K562 (cell line): ENCODE data around the gene KRT85. TPM values are rescaled to one million over a fixed set of nuclear protein-coding genes. Genes with fewer than 3 reads are reported as not detected.

Source experiments
- ATAC-seq: fragments of 200-7000 bp; cut with Tn5 transposase; 3 replicates; pipeline ENCODE4 v1.9.1; 2020; ENCODE audit warnings: moderate library complexity
- BruUV-seq: library from RNA; stranded (reverse); fragments of 400-500 nt; replicated peaks from 2 replicates; lab custom pipeline; 2021; lab: Mats Ljungman, UMichigan
- CTCF ChIA-PET: fragments of 300-600 bp; formaldehyde crosslinking; extraction: SDS; loops from one replicate; lab custom pipeline; 2021; ENCODE audit warnings: low intra/inter-chr PET ratio; lab: Yijun Ruan, JAX
- POLR2A ChIA-PET: fragments of 300-600, 350-650 bp; sonication (Branson Sonifier 250); formaldehyde crosslinking; extraction: SDS; loops from one replicate; lab custom pipeline; 2021; ENCODE audit warnings: antibody characterized with exemption, inconsistent platforms; lab: Yijun Ruan, JAX
- DNase-seq, 4 experiments: peaks; one replicate each; pipeline versions ENCODE4 v3.0.0 to v3.0.0-alpha.2; 2011 to 2018; ENCODE audit warnings: low spot score in 3 of 4, mixed read lengths in 3 of 4; ENCODE audit errors: extremely low read depth in 1 of 4
- FAIRE-seq: peaks from 2 replicates; lab custom pipeline; 2011; peaks lifted over from hg19 to GRCh38; lab: Jason Lieb, UNC
- H2AFZ ChIP-seq: 2 replicates; pipeline ENCODE4 v1.6.0; 2011; ENCODE audit warnings: low read depth, low read length, control low read depth, inconsistent platforms
- H3K27ac ChIP-seq: fragments of 200-600 bp; 3 replicates; pipeline ENCODE4 v1.8.0; 2011; ENCODE audit warnings: low read depth, mild to moderate bottlenecking, control low read depth, inconsistent platforms, low read length, moderate library complexity, mixed read lengths; ENCODE audit errors: extremely low read depth
- H3K27me3 ChIP-seq, 2 experiments: fragments of 300-600 bp in 1 of 2; 2 replicates in 1 of 2; 3 replicates in 1 of 2; pipeline versions ENCODE4 v1.6.0 to v1.8.0; 2011; ENCODE audit warnings: inconsistent platforms in 2 of 2, low read length in 2 of 2, mild to moderate bottlenecking in 1 of 2, mixed read lengths in 1 of 2, moderate library complexity in 1 of 2; ENCODE audit not compliant: control insufficient read depth in 2 of 2, insufficient read depth in 2 of 2
- H3K36me3 ChIP-seq: fragments of 300-600 bp; 3 replicates; pipeline ENCODE4 v1.8.0; 2011; ENCODE audit warnings: mild to moderate bottlenecking, low read length, inconsistent platforms; ENCODE audit not compliant: control insufficient read depth, insufficient read depth
- H3K4me1 ChIP-seq, 2 experiments: fragments of 200-600 bp in 1 of 2; replicated peaks in 1 of 2; 2 replicates in 1 of 2; 3 replicates in 1 of 2; pipeline versions ENCODE4 v1.5.1 to v1.8.0; 2011; ENCODE audit warnings: inconsistent platforms in 2 of 2, low read length in 2 of 2, mild to moderate bottlenecking in 1 of 2, mixed read lengths in 1 of 2, moderate library complexity in 1 of 2; ENCODE audit not compliant: control insufficient read depth in 2 of 2, insufficient read depth in 2 of 2
- H3K4me2 ChIP-seq: 2 replicates; pipeline ENCODE4 v1.6.1; 2011; ENCODE audit warnings: low read length, control low read depth, inconsistent platforms, mixed read lengths; ENCODE audit not compliant: insufficient read depth
- H3K4me3 ChIP-seq: fragments of 200-600 bp; sonication (generic), shearing (Covaris generic); 2 replicates; pipeline ENCODE4 v1.5.1; 2016; ENCODE audit warnings: control low read depth, inconsistent platforms
- H3K79me2 ChIP-seq: fragments of 200-600 bp; 3 replicates; pipeline ENCODE4 v1.8.0; 2011; ENCODE audit warnings: low read length, inconsistent platforms; ENCODE audit not compliant: control insufficient read depth, insufficient read depth
- H3K9ac ChIP-seq, 2 experiments: 2 replicates each; pipeline versions ENCODE4 v1.6.0 to v1.6.1; 2011; ENCODE audit warnings: low read depth in 2 of 2, low read length in 2 of 2, control low read depth in 1 of 2, inconsistent platforms in 1 of 2, mild to moderate bottlenecking in 1 of 2, mixed read lengths in 1 of 2; ENCODE audit not compliant: insufficient read depth in 1 of 2
- H3K9me1 ChIP-seq: one replicate; pipeline ENCODE4 v1.6.0; 2011; ENCODE audit warnings: inconsistent platforms, mild to moderate bottlenecking, low read length, moderate library complexity; ENCODE audit not compliant: control insufficient read depth, insufficient read depth
- H3K9me3 ChIP-seq: replicated peaks from 2 replicates; pipeline ENCODE4 v1.5.1; 2011; ENCODE audit warnings: low read depth, low read length, inconsistent platforms; ENCODE audit not compliant: control insufficient read depth, insufficient read depth
- H4K20me1 ChIP-seq: replicated peaks from 2 replicates; pipeline ENCODE4 v1.6.1; 2011; ENCODE audit warnings: low read length, inconsistent platforms, mixed read lengths; ENCODE audit not compliant: control insufficient read depth, insufficient read depth
- FOS ChIP-seq: IDR thresholded peaks from 3 replicates; pipeline ENCODE4 v1.6.1; 2011; ENCODE audit not compliant: insufficient read length; ENCODE audit errors: extremely low read depth
- HMG20B ChIP-seq: fragments of 250-450 bp; sonication (Bioruptor Pico); IDR thresholded peaks from 2 replicates; pipeline ENCODE4 v1.5.0; 2021; ENCODE audit warnings: mild to moderate bottlenecking
- NCOR1 ChIP-seq: fragments of 450-650 bp; IDR thresholded peaks from 2 replicates; pipeline ENCODE4 v1.6.1; 2016; ENCODE audit warnings: mild to moderate bottlenecking, moderate library complexity
- NR0B1 ChIP-seq: fragments of 450-650 bp; IDR thresholded peaks from one replicate; pipeline ENCODE4 v1.6.1; 2018; ENCODE audit warnings: mild to moderate bottlenecking, moderate library complexity; ENCODE audit not compliant: partially characterized antibody
- ZNF398 ChIP-seq: fragments of 250-450 bp; sonication (Bioruptor Pico); IDR thresholded peaks from 2 replicates; pipeline ENCODE4 v1.8.0; 2021; ENCODE audit warnings: moderate library complexity, mild to moderate bottlenecking, inconsistent platforms
- WGBS: fragments of 100-300 bp; shearing (Covaris generic); methylation state at CpG from one replicate; pipeline ENCODE4 v1.1.6; 2016; ENCODE audit warnings: low coverage, mixed read lengths; ENCODE audit not compliant: insufficient coverage; ENCODE audit errors: missing lambda C conversion rate; 5-methylcytosine and 5-hydroxymethylcytosine counted together
- in situ Hi-C: fragments of 300-500 bp; cut with MboI; formaldehyde crosslinking; loops from 4 replicates; pipeline ENCODE4 v1.15.0; 2018; ENCODE audit warnings: inconsistent platforms, mixed read lengths
- intact Hi-C: fragments of 100-400 bp; cut with micrococcal nuclease; formaldehyde crosslinking; loops from 2 replicates; pipeline ENCODE4 v1.14.2; 2022
- polyA plus RNA-seq, 8 experiments: library from polyadenylated mRNA; depleted of rRNA in 4 of 8; stranded (reverse) in 5 of 8; unstranded in 3 of 8; fragments of >200 nt; fragmentation: Nextera tagmentation in 2 of 8; fragmentation: Illumina TruSeq in 1 of 8; extraction: Ambion mirVana in 2 of 8; extraction: Trizol in 1 of 8; gene quantifications; 2 replicates each; pipeline versions ENCODE4 v1.2.1 to v1.2.3, GENCODE V29; 2011 to 2014; ENCODE audit warnings: inconsistent platforms in 1 of 8, missing spikeins in 1 of 8
- total RNA-seq, 7 experiments: library from RNA; depleted of rRNA in 6 of 7; stranded (reverse); fragments of >200 nt in 6 of 7; fragmentation: Illumina TruSeq in 2 of 7; extraction: Trizol in 2 of 7; gene quantifications; 2 replicates each; pipeline versions ENCODE4 v1.2.1 to v1.2.3, GENCODE V29; 2011 to 2021; ENCODE audit warnings: low replicate concordance in 1 of 7
- TF ChIP-seq, protein P1 (sequence below): fragments of 450-650 bp; IDR thresholded peaks from 2 replicates; pipeline ENCODE4 v1.6.1; 2017; ENCODE audit warnings: antibody characterized with exemption, mild to moderate bottlenecking

KRT85 gene
- total and polyA plus RNA-seq, 9 of the 15 experiments (the other 6 are each of a cell fraction or from before 2014, with no cell fraction given), result not detected

GRCh38 chr12:52321418-52321817, 45.9 kb downstream of the KRT85 start:
- H2AFZ ChIP-seq, result no peak overlapping the region
- ChIA-PET POLR2A (interaction anchor here (0.6 kb wide), 1 partner anchor 10 kb away, joined by 5 read pairs; no protein-coding TSS in a partner anchor), CTCF (no interaction called here)
- ATAC-seq (no peak), FAIRE-seq (no peak), DNase-seq (no peak)
- in situ Hi-C loops, result no loop called here
- H3K4me3 ChIP-seq, result no peak overlapping the region
- BruUV-seq, result no TSS peak
- no peak for TF ChIP-seq ZNF398
- no peak for TF ChIP-seq NCOR1
- TF ChIP-seq, protein P1, sequence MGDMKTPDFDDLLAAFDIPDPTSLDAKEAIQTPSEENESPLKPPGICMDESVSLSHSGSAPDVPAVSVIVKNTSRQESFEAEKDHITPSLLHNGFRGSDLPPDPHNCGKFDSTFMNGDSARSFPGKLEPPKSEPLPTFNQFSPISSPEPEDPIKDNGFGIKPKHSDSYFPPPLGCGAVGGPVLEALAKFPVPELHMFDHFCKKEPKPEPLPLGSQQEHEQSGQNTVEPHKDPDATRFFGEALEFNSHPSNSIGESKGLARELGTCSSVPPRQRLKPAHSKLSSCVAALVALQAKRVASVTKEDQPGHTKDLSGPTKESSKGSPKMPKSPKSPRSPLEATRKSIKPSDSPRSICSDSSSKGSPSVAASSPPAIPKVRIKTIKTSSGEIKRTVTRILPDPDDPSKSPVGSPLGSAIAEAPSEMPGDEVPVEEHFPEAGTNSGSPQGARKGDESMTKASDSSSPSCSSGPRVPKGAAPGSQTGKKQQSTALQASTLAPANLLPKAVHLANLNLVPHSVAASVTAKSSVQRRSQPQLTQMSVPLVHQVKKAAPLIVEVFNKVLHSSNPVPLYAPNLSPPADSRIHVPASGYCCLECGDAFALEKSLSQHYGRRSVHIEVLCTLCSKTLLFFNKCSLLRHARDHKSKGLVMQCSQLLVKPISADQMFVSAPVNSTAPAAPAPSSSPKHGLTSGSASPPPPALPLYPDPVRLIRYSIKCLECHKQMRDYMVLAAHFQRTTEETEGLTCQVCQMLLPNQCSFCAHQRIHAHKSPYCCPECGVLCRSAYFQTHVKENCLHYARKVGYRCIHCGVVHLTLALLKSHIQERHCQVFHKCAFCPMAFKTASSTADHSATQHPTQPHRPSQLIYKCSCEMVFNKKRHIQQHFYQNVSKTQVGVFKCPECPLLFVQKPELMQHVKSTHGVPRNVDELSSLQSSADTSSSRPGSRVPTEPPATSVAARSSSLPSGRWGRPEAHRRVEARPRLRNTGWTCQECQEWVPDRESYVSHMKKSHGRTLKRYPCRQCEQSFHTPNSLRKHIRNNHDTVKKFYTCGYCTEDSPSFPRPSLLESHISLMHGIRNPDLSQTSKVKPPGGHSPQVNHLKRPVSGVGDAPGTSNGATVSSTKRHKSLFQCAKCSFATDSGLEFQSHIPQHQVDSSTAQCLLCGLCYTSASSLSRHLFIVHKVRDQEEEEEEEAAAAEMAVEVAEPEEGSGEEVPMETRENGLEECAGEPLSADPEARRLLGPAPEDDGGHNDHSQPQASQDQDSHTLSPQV, result no peak
- TF ChIP-seq NR0B1, result no peak
- no peak for TF ChIP-seq HMG20B (CRISPR knock-in tag)
- no peak for TF ChIP-seq FOS
- H4K20me1 ChIP-seq, result peaks cover 4% of the 10 kb centered on the region; the same call in 1 of the 2 replicates
- H3K79me2 ChIP-seq, result no peaks in the 10 kb centered on the region
- no peaks in the 10 kb centered on the region for H3K9me3 ChIP-seq
- H3K9me1 ChIP-seq, result no peaks in the 10 kb centered on the region
- no peak overlapping the region for H3K4me2 ChIP-seq
- WGBS, result 0% methylated on average over 4 of the region's 4 CpGs
- intact Hi-C loops, result no loop called here
- H3K27me3 ChIP-seq, result peaks cover 14 to 70% of the 10 kb centered on the region in 2 experiments
- H3K9ac ChIP-seq, result no peak overlapping the region
- no peak overlapping the region for H3K27ac ChIP-seq
- no peaks in the 10 kb centered on the region for H3K36me3 ChIP-seq
- H3K4me1 ChIP-seq, result no peaks in the 10 kb centered on the region
